Ishikawa (cell line): ENCODE results near the gene ZYG11B.
A peak's percentile ranks its signal among the peaks of the same experiment; 100 is the strongest.

ENCODE experiments used
- CEBPB ChIP-seq: IDR thresholded peaks from 2 replicates; pipeline ENCODE4 v1.6.1; 2012
- CREB1 ChIP-seq: IDR thresholded peaks from 2 replicates; pipeline ENCODE4 v1.6.1; 2012; ENCODE audit warnings: low read depth
- EGR1 ChIP-seq: IDR thresholded peaks from 2 replicates; pipeline ENCODE4 v1.6.1; 2012
- EP300 ChIP-seq: IDR thresholded peaks from 2 replicates; pipeline ENCODE4 v1.6.1; 2012; ENCODE audit warnings: borderline replicate concordance
- FOXM1 ChIP-seq: IDR thresholded peaks from 2 replicates; pipeline ENCODE4 v1.6.1; 2012; ENCODE audit warnings: low read depth, borderline replicate concordance
- MAX ChIP-seq: IDR thresholded peaks from 2 replicates; pipeline ENCODE4 v1.6.1; 2012
- NFIC ChIP-seq: IDR thresholded peaks from 2 replicates; pipeline ENCODE4 v1.6.1; 2012
- RAD21 ChIP-seq: IDR thresholded peaks from 2 replicates; pipeline ENCODE4 v1.6.1; 2012; ENCODE audit warnings: low read depth
- REST ChIP-seq: IDR thresholded peaks from 2 replicates; pipeline ENCODE4 v1.6.1; 2012; ENCODE audit warnings: low read depth, mild to moderate bottlenecking
- TAF1 ChIP-seq: IDR thresholded peaks from 2 replicates; pipeline ENCODE4 v1.6.1; 2012; ENCODE audit warnings: low read depth, mild to moderate bottlenecking
- TCF12 ChIP-seq: IDR thresholded peaks from 2 replicates; pipeline ENCODE4 v1.6.1; 2012; ENCODE audit warnings: low read depth
- TEAD4 ChIP-seq: IDR thresholded peaks from 2 replicates; pipeline ENCODE4 v1.6.1; 2012
- USF1 ChIP-seq: IDR thresholded peaks from 2 replicates; pipeline ENCODE4 v1.6.1; 2012
- YY1 ChIP-seq: IDR thresholded peaks from 2 replicates; pipeline ENCODE4 v1.6.1; 2012; ENCODE audit warnings: low read depth
- ZBTB7A ChIP-seq: IDR thresholded peaks from 2 replicates; pipeline ENCODE4 v1.6.1; 2012; ENCODE audit warnings: low read depth

ZYG11B gene

GRCh38 chr1:52702886-52703787 is 23.1 kb upstream of the ZYG11B start:
- peak; percentile 47; the same call in 1 of the 2 replicates for TF ChIP-seq TCF12
- TF ChIP-seq CEBPB, result peak; percentile 76
- no peak for TF ChIP-seq CREB1
- TF ChIP-seq USF1, result peak; percentile 99
- peak; percentile 99 for TF ChIP-seq MAX
- no peak for TF ChIP-seq TAF1

- TF ChIP-seq REST (no peak), ZBTB7A (no peak), TAF1 (no peak)
Observed at GRCh38 chr1:52706136-52706670, 20.1 kb upstream of the ZYG11B start.

GRCh38 chr1:52706941-52707926 is 19.0 kb upstream of the ZYG11B start:
- TF ChIP-seq YY1 (no peak), CREB1 (no peak), TCF12 (no peak), TAF1 (no peak), RAD21 (no peak), NFIC (no peak), CEBPB (no peak), EP300 (no peak), REST (no peak), MAX (no peak), EGR1 (no peak), USF1 (no peak), TEAD4 (no peak), ZBTB7A (no peak), FOXM1 (no peak)

- TF ChIP-seq YY1 (no peak), TEAD4 (peak; percentile 40; the same call in 1 of the 2 replicates)
Observed at GRCh38 chr1:52707927-52708655, 18.2 kb upstream of the ZYG11B start.

- TF ChIP-seq TAF1 (no peak), CREB1 (no peak), RAD21 (no peak), TEAD4 (no peak)
Observed at GRCh38 chr1:52709016-52709415, 17.2 kb upstream of the ZYG11B start.
